NCI-H446 treated with DMSO at 0.1 percent for 48 hours (cell line): Measurements from ENCODE around the gene RBM38.
A peak's percentile ranks its signal among the peaks of the same experiment; 100 is the strongest.
"Not testable (repeated sequence)": the region's sequence is repeated elsewhere in the genome, so short reads cannot be mapped to it uniquely, and the experiment has no call there.

Experiments
- DNase-seq: peaks from one replicate; lab custom pipeline; 2025; lab: John Stamatoyannopoulos, UW

Gene RBM38

DNA sequence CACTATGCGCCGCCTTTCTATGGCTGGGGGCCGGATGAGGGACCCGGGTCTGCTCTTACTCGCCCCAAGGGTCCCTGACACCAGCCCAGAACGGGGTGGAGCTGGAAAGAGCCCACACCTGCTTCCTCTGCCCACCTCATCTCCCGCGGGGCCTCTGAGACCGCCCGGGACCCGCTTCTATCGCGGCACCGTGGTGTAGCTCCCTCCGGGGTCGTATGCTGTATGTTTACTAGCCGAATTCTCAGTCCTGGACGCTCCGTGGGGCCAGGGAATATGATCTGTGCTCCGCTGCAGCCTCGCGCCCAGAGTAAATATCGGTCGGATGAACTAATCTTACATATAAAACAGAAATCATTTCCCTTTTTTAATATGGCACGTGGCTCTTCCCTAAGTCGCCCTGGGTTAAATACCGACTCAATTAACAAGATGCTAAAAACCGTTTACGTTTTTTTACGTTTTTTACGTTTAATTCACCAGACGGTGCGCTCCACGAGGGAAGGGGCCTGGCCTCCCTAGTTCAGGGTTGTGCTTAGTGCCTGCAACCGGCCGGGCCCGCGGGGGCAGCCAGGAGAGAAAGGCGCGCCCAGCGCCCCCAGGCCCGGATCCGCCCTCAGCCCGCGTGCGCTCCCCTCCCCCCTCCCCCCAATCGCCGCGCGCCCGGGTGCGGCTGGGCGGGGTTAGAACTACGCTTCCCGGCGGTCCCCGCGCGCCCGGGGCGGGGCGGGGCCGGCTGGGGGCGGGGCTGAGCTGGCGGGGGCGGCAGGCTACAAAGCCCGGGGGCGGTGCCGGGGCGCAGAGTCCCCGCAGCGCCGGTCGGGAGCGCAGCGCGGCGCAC, at the start of gene RBM38:
RBM38 (plus strand) TSS at position 793 of the 835 bp plus-strand sequence. CDS start 186 bp downstream, outside the sequence.
- DNase-seq: peak; percentile 14

GRCh38 chr20:57341663-57342062, 49.5 kb upstream of the RBM38 start:
- DNase-seq: no peak

- DNase-seq: no peak
These were observed 48.4 kb upstream of the RBM38 start for GRCh38 chr20:57342829-57343228.

GRCh38 chr20:57346477-57346876, 44.7 kb upstream of the RBM38 start:
- no peak for DNase-seq

DNA sequence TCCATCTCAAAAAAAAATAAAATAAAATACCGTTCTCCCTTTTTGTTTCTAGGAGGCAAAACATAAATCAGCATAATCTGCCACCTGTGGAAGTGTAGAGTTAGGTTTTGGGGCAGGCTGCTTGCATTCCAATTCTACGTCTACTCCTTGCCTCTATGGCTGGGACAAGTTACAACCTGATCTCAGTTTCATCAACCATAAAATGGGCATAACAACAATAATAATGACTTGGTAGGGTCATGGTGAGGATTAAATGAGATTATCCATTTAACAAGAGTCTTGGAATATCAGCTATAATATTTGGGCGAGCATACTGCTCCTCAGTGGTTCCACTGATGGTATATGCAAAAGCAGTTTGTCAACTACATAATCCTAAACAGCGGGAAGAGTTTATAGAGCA, 43.8 kb upstream of the RBM38 start:
- DNase-seq: no peak

DNA sequence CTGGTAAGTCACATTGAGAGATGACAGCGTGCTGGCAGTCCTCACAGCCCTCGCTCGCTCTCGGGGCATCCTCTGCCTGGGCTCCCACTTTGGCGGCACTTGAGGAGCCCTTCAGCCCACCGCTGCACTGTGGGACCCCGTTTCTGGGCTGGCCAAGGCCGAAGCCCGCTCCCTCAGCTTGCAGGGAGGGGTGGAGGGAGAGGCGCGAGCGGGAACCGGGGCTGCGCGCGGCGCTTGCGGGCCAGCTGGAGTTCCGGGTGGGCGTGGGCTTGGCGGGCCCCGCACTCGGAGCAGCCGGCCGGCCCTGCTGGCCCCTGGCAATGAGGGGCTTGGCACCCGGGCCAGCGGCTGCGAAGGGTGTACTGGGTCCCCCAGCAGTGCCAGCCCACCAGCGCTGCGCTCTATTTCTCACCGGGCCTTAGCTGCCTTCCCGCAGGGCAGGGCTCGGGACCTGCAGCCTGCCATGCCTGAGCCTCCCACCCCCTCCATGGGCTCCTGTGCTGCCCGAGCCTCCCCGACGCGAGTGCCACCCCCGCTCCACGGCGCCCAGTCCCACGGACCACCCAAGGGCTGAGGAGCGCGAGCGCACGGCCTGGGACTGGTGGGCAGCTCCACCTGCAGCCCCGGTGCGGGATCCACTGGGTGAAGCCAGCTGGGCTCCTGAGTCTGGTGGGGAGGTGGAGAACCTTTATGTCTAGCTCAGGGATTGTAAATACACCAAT, 42.8 kb upstream of the RBM38 start:
- DNase-seq: not testable (repeated sequence)

GRCh38 chr20:57348922-57349574, 42.1 kb upstream of the RBM38 start:
- not testable (repeated sequence) for DNase-seq

DNA sequence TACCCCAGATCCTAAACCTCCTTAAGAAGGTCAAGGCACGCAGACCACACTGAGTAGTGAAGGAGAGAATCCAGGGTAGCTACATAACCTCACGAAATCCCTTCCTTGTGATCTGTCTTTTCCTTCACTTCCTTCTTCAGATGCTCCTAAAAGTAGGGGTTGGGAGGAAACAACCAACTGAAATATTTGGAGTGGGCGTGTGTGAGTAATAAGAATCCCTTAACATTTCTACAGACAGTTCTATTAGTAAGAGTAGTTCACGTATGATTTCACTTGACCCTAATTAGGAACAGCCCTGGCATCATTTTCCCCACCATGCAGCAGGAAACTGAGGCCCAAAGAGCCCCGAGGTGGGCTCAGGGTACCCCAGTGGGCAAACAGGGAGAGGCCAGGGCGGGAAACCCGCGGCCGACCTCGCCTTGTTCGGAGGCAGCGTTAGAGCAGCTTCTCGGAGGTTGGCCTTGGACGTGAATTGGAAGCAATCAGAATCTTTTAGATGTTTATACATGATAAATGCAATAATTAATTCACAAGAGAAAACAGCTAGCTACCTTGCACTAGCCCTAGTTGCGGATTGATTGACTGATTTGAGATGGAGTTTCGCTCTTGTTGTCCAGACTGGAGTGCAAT, 41.0 kb upstream of the RBM38 start:
- DNase-seq: no peak

DNA sequence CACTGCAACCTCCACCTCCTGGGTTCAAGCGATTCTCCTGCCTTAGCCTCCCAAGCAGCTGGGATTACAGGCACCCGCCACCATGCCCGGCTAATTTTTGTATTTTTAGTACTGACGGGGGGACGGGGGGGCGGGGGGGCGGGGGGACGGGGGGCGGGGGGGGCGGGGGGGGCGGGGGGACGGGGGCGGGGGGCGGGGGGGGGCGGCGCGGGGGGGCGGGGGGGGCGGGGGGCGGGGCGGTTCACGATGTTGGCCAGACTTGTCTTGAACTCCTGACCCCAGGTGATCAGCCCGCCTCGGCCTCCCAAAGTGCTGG, 40.5 kb upstream of the RBM38 start:
- DNase-seq: not testable (repeated sequence)

DNA sequence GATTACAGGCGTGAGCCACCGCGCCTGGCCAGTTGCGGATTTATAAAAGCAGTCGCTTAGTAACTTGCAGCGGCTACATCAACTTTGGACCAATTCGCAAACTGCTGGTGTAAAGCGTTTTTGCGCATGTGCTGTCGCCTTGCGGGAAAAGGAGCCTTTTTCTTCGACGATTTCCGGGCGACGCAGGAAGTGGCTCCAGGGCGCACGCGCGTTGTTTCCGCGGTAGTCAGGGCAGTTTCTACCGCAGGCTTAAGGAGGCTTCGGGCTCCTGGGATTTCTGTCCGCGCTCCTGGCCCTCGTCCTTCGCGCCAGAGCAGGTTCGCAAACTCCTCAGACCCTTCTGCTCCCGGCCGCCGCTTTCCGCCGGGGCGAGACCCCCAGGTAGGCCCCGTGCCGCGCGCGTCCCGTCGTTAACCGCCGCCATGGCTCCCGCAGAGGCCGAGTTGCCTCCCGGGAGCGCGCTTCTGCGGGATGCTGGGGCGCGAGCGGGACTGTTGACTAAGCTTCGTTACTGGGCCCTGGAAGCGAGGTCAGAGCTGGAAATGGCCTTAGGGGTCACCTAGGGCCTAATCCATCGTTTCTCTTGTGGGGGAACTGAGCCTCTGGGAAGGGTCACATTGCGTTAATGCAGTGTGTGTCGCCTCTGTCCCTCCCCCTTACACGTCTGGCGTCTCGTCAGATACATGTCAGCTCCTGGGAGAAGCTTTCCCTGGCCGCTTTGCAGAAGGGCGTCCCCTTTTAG, 40.0 kb upstream of the RBM38 start, which contains the start of gene RAE1:
RAE1 (plus strand) TSS at position 214 of the 742 bp plus-strand sequence. CDS start 2,784 bp downstream, outside the sequence.
- peak; percentile 83 for DNase-seq

GRCh38 chr20:57352305-57352704, 38.9 kb upstream of the RBM38 start:
- DNase-seq: no peak

GRCh38 chr20:57353351-57353750, 37.8 kb upstream of the RBM38 start:
- no peak for DNase-seq

GRCh38 chr20:57361517-57361916, 29.7 kb upstream of the RBM38 start:
- DNase-seq: no peak

- no peak for DNase-seq
These were observed 26.7 kb upstream of the RBM38 start for GRCh38 chr20:57364451-57364850.

- no peak for DNase-seq
These were observed 21.6 kb upstream of the RBM38 start for GRCh38 chr20:57369596-57369995.

GRCh38 chr20:57370316-57370715, 20.9 kb upstream of the RBM38 start:
- DNase-seq: no peak

GRCh38 chr20:57371363-57371762, 19.8 kb upstream of the RBM38 start:
- DNase-seq: no peak

- DNase-seq: no peak
These were observed 19.0 kb upstream of the RBM38 start for GRCh38 chr20:57372157-57372556.

- no peak for DNase-seq
These were observed 18.4 kb upstream of the RBM38 start for GRCh38 chr20:57372581-57373350.

DNA sequence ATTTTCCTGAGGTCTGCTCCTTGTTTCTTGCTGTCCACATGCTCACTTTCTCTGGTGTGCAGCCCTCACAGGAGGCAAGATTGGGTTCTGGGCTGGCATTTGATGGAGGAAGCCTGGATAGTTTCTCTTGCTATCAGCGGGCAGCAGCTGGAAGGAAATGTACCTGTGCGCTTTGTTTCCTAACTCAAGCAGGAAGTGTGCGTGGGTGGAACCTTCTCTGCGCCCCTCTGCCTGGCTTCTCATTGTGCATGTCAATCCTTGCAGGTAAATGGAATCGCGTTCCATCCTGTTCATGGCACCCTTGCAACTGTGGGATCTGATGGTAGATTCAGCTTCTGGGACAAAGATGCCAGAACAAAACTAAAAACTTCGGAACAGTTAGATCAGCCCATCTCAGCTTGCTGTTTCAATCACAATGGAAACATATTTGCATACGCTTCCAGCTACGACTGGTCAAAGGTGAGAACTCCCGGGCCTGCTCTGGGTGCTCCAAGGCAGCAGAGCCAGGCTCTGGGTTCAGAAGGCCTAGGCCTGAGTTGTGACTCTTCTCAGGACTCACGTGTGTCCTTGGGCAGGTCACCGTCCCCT, 16.8 kb upstream of the RBM38 start:
- no peak for DNase-seq
